Lower lobe of right lung (tissue), 2 donors: ENCODE results near the gene MBNL2. TPM values are rescaled to one million over a fixed set of nuclear protein-coding genes. Genes with fewer than 3 reads are reported as not detected.

Experiments used
- ATAC-seq, 2 donors: fragments of 200-7000 bp; cut with Tn5 transposase; one replicate each; pipeline ENCODE4 v1.9.1; 2020 to 2022; ENCODE audit warnings: mild to moderate bottlenecking in 2 of 2, moderate library complexity in 2 of 2
- DNase-seq: peaks from one replicate; pipeline ENCODE4 v3.0.0-alpha.2; 2020
- H3K27ac ChIP-seq: fragments of 200-600 bp; one replicate; pipeline ENCODE4 v1.8.0; 2022
- H3K27me3 ChIP-seq: fragments of 200-600 bp; one replicate; pipeline ENCODE4 v1.8.0; 2022; ENCODE audit warnings: low read depth
- H3K36me3 ChIP-seq: fragments of 200-600 bp; one replicate; pipeline ENCODE4 v1.8.0; 2022; ENCODE audit warnings: mild to moderate bottlenecking
- H3K4me1 ChIP-seq: fragments of 200-600 bp; one replicate; pipeline ENCODE4 v1.8.0; 2022
- H3K4me3 ChIP-seq: fragments of 200-600 bp; one replicate; pipeline ENCODE4 v1.8.0; 2022; ENCODE audit warnings: mild to moderate bottlenecking
- H3K9me3 ChIP-seq: fragments of 200-600 bp; one replicate; pipeline ENCODE4 v1.8.0; 2022
- CTCF ChIP-seq: fragments of 200-600 bp; IDR thresholded peaks from one replicate; pipeline ENCODE4 v1.8.0; 2022; ENCODE audit warnings: antibody characterized with exemption, mild to moderate bottlenecking
- intact Hi-C: fragments of 100-400 bp; cut with DNase I; formaldehyde crosslinking; loops from one replicate; pipeline ENCODE4 v1.11.0; 2022
- total RNA-seq: library from RNA; stranded (reverse); fragmentation: NEBNext Ultra II Directional; extraction: Animal tissue kit (Norgen Biotek cat#: 25700); gene quantifications from one replicate; pipeline ENCODE4 v1.2.1, GENCODE V29; 2021
- donor health status: DM: no; HTN: yes; CAD: no; lungs with severe emphysema.

The MBNL2 gene
- total RNA-seq, 1 donor from 2014 or later = 58.2 TPM

GRCh38 chr13:97310809-97311436 is 88.8 kb downstream of the MBNL2 start:
- DNase-seq = no peak
- H3K27ac ChIP-seq = no peak overlapping the region
- no peaks in the 10 kb centered on the region for H3K9me3 ChIP-seq
- intact Hi-C loops = no loop called here
- no peaks in the 10 kb centered on the region for H3K36me3 ChIP-seq
- no peak for ATAC-seq
- no peaks in the 10 kb centered on the region for H3K27me3 ChIP-seq
- H3K4me3 ChIP-seq = no peak overlapping the region
- TF ChIP-seq CTCF = no peak
- H3K4me1 ChIP-seq = peaks cover 24% of the 10 kb centered on the region

GRCh38 chr13:97311956-97312355 is 89.8 kb downstream of the MBNL2 start:
- Histone ChIP-seq H3K27ac (no peak overlapping the region), H3K4me1 (peaks cover 28% of the 10 kb centered on the region), H3K4me3 (no peak overlapping the region), H3K36me3 (no peaks in the 10 kb centered on the region), H3K27me3 (no peaks in the 10 kb centered on the region), H3K9me3 (no peaks in the 10 kb centered on the region)
- ATAC-seq = no peak
- no peak for DNase-seq
- intact Hi-C loops = no loop called here
- no peak for TF ChIP-seq CTCF

GRCh38 chr13:97313551-97314260 is 91.6 kb downstream of the MBNL2 start:
- DNase-seq (no peak), ATAC-seq (no peak)
- H3K4me3 ChIP-seq = no peak overlapping the region
- no peak overlapping the region for H3K27ac ChIP-seq
- TF ChIP-seq CTCF = no peak
- H3K9me3 ChIP-seq = no peaks in the 10 kb centered on the region
- no peaks in the 10 kb centered on the region for H3K27me3 ChIP-seq
- peaks cover 40% of the 10 kb centered on the region for H3K4me1 ChIP-seq
- no peaks in the 10 kb centered on the region for H3K36me3 ChIP-seq
- intact Hi-C loops = no loop called here

GRCh38 chr13:97316390-97316789 is 94.3 kb downstream of the MBNL2 start:
- intact Hi-C loops = no loop called here
- H3K27ac ChIP-seq = no peak overlapping the region
- no peaks in the 10 kb centered on the region for H3K36me3 ChIP-seq
- H3K4me3 ChIP-seq = no peak overlapping the region
- DNase-seq = no peak
- peak; percentile 39 to 51 for ATAC-seq
- peaks cover 48% of the 10 kb centered on the region for H3K4me1 ChIP-seq
- H3K9me3 ChIP-seq = no peaks in the 10 kb centered on the region
- H3K27me3 ChIP-seq = no peaks in the 10 kb centered on the region
- TF ChIP-seq CTCF = no peak

GRCh38 chr13:97317933-97318332 is 95.8 kb downstream of the MBNL2 start:
- DNase-seq = no peak
- peaks cover 56% of the 10 kb centered on the region for H3K4me1 ChIP-seq
- no peak for TF ChIP-seq CTCF
- no peak overlapping the region for H3K27ac ChIP-seq
- no peak for ATAC-seq
- no peaks in the 10 kb centered on the region for H3K27me3 ChIP-seq
- intact Hi-C loops = no loop called here
- no peaks in the 10 kb centered on the region for H3K9me3 ChIP-seq
- no peaks in the 10 kb centered on the region for H3K36me3 ChIP-seq
- no peak overlapping the region for H3K4me3 ChIP-seq
